Naive thymus-derived CD4-positive, alpha-beta T cell (primary cell): ENCODE results near the gene SULT4A1. TPM values are rescaled to one million over a fixed set of nuclear protein-coding genes. Genes with fewer than 3 reads are reported as not detected.
A peak's percentile ranks its signal among the peaks of the same experiment; 100 is the strongest.

ENCODE experiments used
- ATAC-seq: fragments of 150-1000 bp; cut with Tn5 transposase; 2 replicates; pipeline ENCODE4 v1.10.0; 2021; ENCODE audit warnings: mild to moderate bottlenecking, moderate library complexity
- CTCF ChIA-PET: fragments of 350-600 bp; sonication (Branson Sonifier 250); formaldehyde crosslinking; loops from one replicate; lab custom pipeline; 2021; ENCODE audit warnings: antibody characterized with exemption; lab: Charles Lee
- POLR2A ChIA-PET: fragments of 350-600 bp; sonication (Branson Sonifier 250); formaldehyde crosslinking; loops from one replicate; lab custom pipeline; 2021; ENCODE audit warnings: antibody characterized with exemption, inconsistent platforms; lab: Charles Lee
- DNase-seq, 9 donors: peaks; one replicate each; pipeline versions ENCODE4 v3.0.0 to v3.0.0-alpha.2; 2020 to 2022; ENCODE audit warnings: mixed read lengths in 1 of 9
- H3K27ac ChIP-seq: one replicate; pipeline ENCODE4 v1.7.0; 2013; ENCODE audit warnings: mild to moderate bottlenecking, low read depth, low read length, moderate library complexity
- H3K27me3 ChIP-seq, 2 donors: one replicate each; pipeline ENCODE4 v1.7.0; 2013; ENCODE audit warnings: low read length in 2 of 2, mild to moderate bottlenecking in 2 of 2, moderate library complexity in 2 of 2; ENCODE audit not compliant: control insufficient read depth in 2 of 2, insufficient read depth in 2 of 2
- H3K36me3 ChIP-seq, 3 experiments: 1 replicate in 2 of 3; 2 replicates in 1 of 3; pipeline ENCODE4 v1.7.0; 2013; ENCODE audit warnings: low read length in 3 of 3, mild to moderate bottlenecking in 3 of 3, moderate library complexity in 1 of 3; ENCODE audit not compliant: insufficient read depth in 3 of 3, control insufficient read depth in 2 of 3
- H3K4me1 ChIP-seq, 2 donors: one replicate each; pipeline ENCODE4 v1.7.0; 2013; ENCODE audit warnings: low read length in 2 of 2, mild to moderate bottlenecking in 2 of 2, moderate library complexity in 1 of 2; ENCODE audit not compliant: control insufficient read depth in 2 of 2, insufficient read depth in 2 of 2
- H3K4me3 ChIP-seq: 2 replicates; pipeline ENCODE4 v1.7.0; 2013; ENCODE audit warnings: mild to moderate bottlenecking, low read length
- H3K9me3 ChIP-seq, 3 experiments: 1 replicate in 2 of 3; 2 replicates in 1 of 3; pipeline ENCODE4 v1.7.0; 2013; ENCODE audit warnings: low read length in 3 of 3; ENCODE audit not compliant: control insufficient read depth in 2 of 3
- H3K27ac Mint-ChIP-seq, 9 donors: one replicate each; pipeline ENCODE4 v1.8.0; 2020 to 2022; ENCODE audit warnings: mixed read lengths in 9 of 9, mild to moderate bottlenecking in 8 of 9, moderate library complexity in 5 of 9, inconsistent platforms in 2 of 9
- H3K27me3 Mint-ChIP-seq, 5 donors: one replicate each; pipeline ENCODE4 v1.8.0; 2021 to 2022; ENCODE audit warnings: mixed read lengths in 5 of 5, mild to moderate bottlenecking in 1 of 5
- H3K36me3 Mint-ChIP-seq, 5 donors: one replicate each; pipeline ENCODE4 v1.8.0; 2020 to 2022; ENCODE audit warnings: mixed read lengths in 5 of 5, mild to moderate bottlenecking in 3 of 5, inconsistent platforms in 1 of 5
- H3K4me1 Mint-ChIP-seq, 7 donors: one replicate each; pipeline ENCODE4 v1.8.0; 2020 to 2022; ENCODE audit warnings: mixed read lengths in 7 of 7, mild to moderate bottlenecking in 3 of 7, inconsistent platforms in 1 of 7
- H3K4me3 Mint-ChIP-seq, 10 donors: one replicate each; pipeline ENCODE4 v1.8.0; 2020 to 2022; ENCODE audit warnings: mild to moderate bottlenecking in 10 of 10, mixed read lengths in 10 of 10, moderate library complexity in 6 of 10, inconsistent platforms in 2 of 10
- H3K9me3 Mint-ChIP-seq, 11 donors: one replicate each; pipeline ENCODE4 v1.8.0; 2020 to 2022; ENCODE audit warnings: mixed read lengths in 11 of 11, mild to moderate bottlenecking in 4 of 11, inconsistent platforms in 1 of 11, moderate library complexity in 1 of 11
- intact Hi-C, 2 donors: fragments of 100-400 bp; cut with micrococcal nuclease; formaldehyde crosslinking; loops; one replicate each; pipeline ENCODE4 v1.15.1; 2023
- polyA plus RNA-seq, 2 donors: library from polyadenylated mRNA; unstranded; fragments of 300-500 nt; fragmentation: Illumina TruSeq; gene quantifications; one replicate each; pipeline ENCODE4 v1.2.3, GENCODE V29; 2021
- total RNA-seq, 6 experiments: library from RNA in 5 of 6; stranded (reverse) in 5 of 6; gene quantifications; 1 replicate in 5 of 6; 2 replicates in 1 of 6; pipeline ENCODE4 v1.2.3 and lab custom pipeline; 2021 to 2026

SULT4A1 gene
- total and polyA plus RNA-seq, 7 experiments from 2014 or later: not detected

GRCh38 chr22:43817402-43817801, 44.9 kb downstream of the SULT4A1 start:
- intact Hi-C loops: loop anchor here (10.0 kb wide), 3 partner anchors 107 to 847 kb away; partner anchors contain the start of genes PARVG (in 1 of the 2) and PNPLA3 (in 1 of the 2)
- ChIA-PET CTCF (no interaction called here), POLR2A (no interaction called here)
- peaks cover 0 to under 1% (median 0%) of the 10 kb centered on the region in 3 experiments for H3K36me3 ChIP-seq
- Mint-ChIP-seq H3K27me3 (peaks cover 0 to 20% (median 7%) of the 10 kb centered on the region in 5 donors), H3K4me3 (no peak overlapping the region), H3K4me1 (peaks cover 13 to 21% (median 19%) of the 10 kb centered on the region in 7 donors), H3K9me3 (no peaks in the 10 kb centered on the region), H3K36me3 (peaks cover 0 to 9% (median 4%) of the 10 kb centered on the region in 5 donors), H3K27ac (no peak overlapping the region)
- no peak for DNase-seq
- H3K27ac ChIP-seq: no peak overlapping the region
- H3K9me3 ChIP-seq: no peaks in the 10 kb centered on the region
- ATAC-seq: no peak
- H3K4me3 ChIP-seq: no peak overlapping the region
- no peaks in the 10 kb centered on the region for H3K27me3 ChIP-seq
- peaks cover 4 to 10% of the 10 kb centered on the region in 2 donors for H3K4me1 ChIP-seq

- H3K9me3 Mint-ChIP-seq: peaks cover 0 to 4% (median 0%) of the 10 kb centered on the region in 11 donors
- peak overlapping the region in 9 of 10 donors; percentile 4 to 98 (median 30) for H3K4me3 Mint-ChIP-seq
- H3K36me3 Mint-ChIP-seq: peaks cover 0 to 9% (median 4%) of the 10 kb centered on the region in 5 donors
- POLR2A ChIA-PET: no interaction called here
- Histone ChIP-seq H3K36me3 (peaks cover 0 to 4% (median 0%) of the 10 kb centered on the region in 3 experiments), H3K4me3 (no peak overlapping the region), H3K27ac (no peak overlapping the region), H3K4me1 (peaks cover 7 to 10% of the 10 kb centered on the region in 2 donors), H3K27me3 (no peaks in the 10 kb centered on the region), H3K9me3 (no peaks in the 10 kb centered on the region)
- peak overlapping the region in 5 of 9 donors; percentile 4 to 70 (median 36) for H3K27ac Mint-ChIP-seq
- intact Hi-C loops: loop anchor here (5.0 to 10.0 kb wide), 4 partner anchors 111 to 851 kb away; partner anchors contain the start of genes PARVG (in 1 of the 2), PNPLA3 (in 1 of the 2) and TTLL12 (in 1 of the 2)
- H3K4me1 Mint-ChIP-seq: peaks cover 19 to 35% (median 31%) of the 10 kb centered on the region in 7 donors
- no peak for ATAC-seq
- H3K27me3 Mint-ChIP-seq: no peaks in the 10 kb centered on the region
- CTCF ChIA-PET: no interaction called here
- DNase-seq: no peak
Measured at GRCh38 chr22:43814264-43814663, 48.0 kb downstream of the SULT4A1 start.

- H3K4me3 Mint-ChIP-seq: peak overlapping the region; percentile 82 to 98 (median 94)
- Histone ChIP-seq H3K27me3 (no peaks in the 10 kb centered on the region), H3K9me3 (no peaks in the 10 kb centered on the region), H3K4me1 (peaks cover 7 to 10% of the 10 kb centered on the region in 2 donors), H3K4me3 (peak overlapping the region; percentile 93), H3K27ac (peak overlapping the region; percentile 82), H3K36me3 (peaks cover 0 to 4% (median 0%) of the 10 kb centered on the region in 3 experiments)
- intact Hi-C loops: loop anchor here (1.0 to 10.0 kb wide), 6 partner anchors 110 to 852 kb away; partner anchors contain the start of genes PNPLA3 (in 2 of the 2), PARVG (in 1 of the 2) and TTLL12 (in 1 of the 2)
- peaks cover 0 to 4% (median 0%) of the 10 kb centered on the region in 11 donors for H3K9me3 Mint-ChIP-seq
- no peak for ATAC-seq
- no peaks in the 10 kb centered on the region for H3K27me3 Mint-ChIP-seq
- peaks cover 0 to 9% (median 4%) of the 10 kb centered on the region in 5 donors for H3K36me3 Mint-ChIP-seq
- peaks cover 19 to 35% (median 31%) of the 10 kb centered on the region in 7 donors for H3K4me1 Mint-ChIP-seq
- peak overlapping the region; percentile 87 to 95 (median 92) for H3K27ac Mint-ChIP-seq
- DNase-seq: no peak
- ChIA-PET CTCF (no interaction called here), POLR2A (interaction anchor here (0.9 to 1.2 kb wide), 2 partner anchors 139 to 873 kb away, joined by 3 read pairs; no protein-coding TSS in a partner anchor)
Measured at GRCh38 chr22:43812890-43813289, 49.4 kb downstream of the SULT4A1 start.

- H3K4me3 Mint-ChIP-seq: peak within 1 kb of the TSS; percentile 82 to 98 (median 94)
- Histone ChIP-seq H3K4me1 (peaks cover 7 to 10% of the 10 kb centered on the region in 2 donors), H3K9me3 (no peaks in the 10 kb centered on the region), H3K27ac (peak within 1 kb of the TSS; percentile 82), H3K27me3 (no peaks in the 10 kb centered on the region), H3K4me3 (peak within 1 kb of the TSS; percentile 93), H3K36me3 (peaks cover 0 to 4% (median 0%) of the 10 kb centered on the region in 3 experiments)
- peaks cover 19 to 35% (median 31%) of the 10 kb centered on the region in 7 donors for H3K4me1 Mint-ChIP-seq
- ATAC-seq (peak; percentile 97), DNase-seq (peak; percentile 74 to 88 (median 86))
- peaks cover 0 to 4% (median 0%) of the 10 kb centered on the region in 11 donors for H3K9me3 Mint-ChIP-seq
- POLR2A ChIA-PET: interaction anchor here (0.9 to 1.2 kb wide), 2 partner anchors 139 to 874 kb away, joined by 3 read pairs; no protein-coding TSS in a partner anchor
- peaks cover 0 to 9% (median 4%) of the 10 kb centered on the region in 5 donors for H3K36me3 Mint-ChIP-seq
- H3K27ac Mint-ChIP-seq: peak within 1 kb of the TSS; percentile 87 to 95 (median 92)
- H3K27me3 Mint-ChIP-seq: peaks cover 0 to 2% (median 0%) of the 10 kb centered on the region in 5 donors
- CTCF ChIA-PET: no interaction called here
- intact Hi-C loops: loop anchor here (1.0 to 10.0 kb wide), 6 partner anchors 111 to 853 kb away; partner anchors contain the start of genes PNPLA3 (in 2 of the 2), PARVG (in 1 of the 2) and TTLL12 (in 1 of the 2)
Measured at GRCh38 chr22:43812149-43812842, 50.0 kb downstream of the SULT4A1 start, which contains the start of gene EFCAB6. TSS of gene EFCAB6 (minus strand) at chr22:43812305. CDS start at chr22:43782318, 29,987 bp downstream.

- Histone ChIP-seq H3K4me3 (peak overlapping the region; percentile 93), H3K36me3 (peaks cover 0 to 4% (median 0%) of the 10 kb centered on the region in 3 experiments), H3K27ac (peak overlapping the region; percentile 82), H3K9me3 (no peaks in the 10 kb centered on the region), H3K27me3 (no peaks in the 10 kb centered on the region), H3K4me1 (peaks cover 7 to 10% of the 10 kb centered on the region in 2 donors)
- Mint-ChIP-seq H3K4me3 (peak overlapping the region; percentile 82 to 98 (median 94)), H3K4me1 (peaks cover 19 to 35% (median 31%) of the 10 kb centered on the region in 7 donors), H3K27me3 (peaks cover 0 to 8% (median 0%) of the 10 kb centered on the region in 5 donors), H3K36me3 (peaks cover 0 to 9% (median 5%) of the 10 kb centered on the region in 5 donors), H3K9me3 (peaks cover 0 to 4% (median 0%) of the 10 kb centered on the region in 11 donors), H3K27ac (peak overlapping the region; percentile 87 to 95 (median 92))
- DNase-seq (peak in 2 of 9 donors; percentile 15 to 35), ATAC-seq (peak; percentile 32)
- CTCF ChIA-PET: no interaction called here
- intact Hi-C loops: loop anchor here (1.0 to 10.0 kb wide), 6 partner anchors 112 to 853 kb away; partner anchors contain the start of genes PNPLA3 (in 2 of the 2), PARVG (in 1 of the 2) and TTLL12 (in 1 of the 2)
- POLR2A ChIA-PET: no interaction called here
Measured at GRCh38 chr22:43811777-43812148, 50.5 kb downstream of the SULT4A1 start.

GRCh38 chr22:43802897-43803495, 59.3 kb downstream of the SULT4A1 start:
- Mint-ChIP-seq H3K27me3 (peaks cover 24 to 61% (median 29%) of the 10 kb centered on the region in 5 donors), H3K4me3 (no peak overlapping the region), H3K27ac (no peak overlapping the region), H3K4me1 (no peaks in the 10 kb centered on the region), H3K9me3 (peaks cover 0 to 32% (median 13%) of the 10 kb centered on the region in 11 donors), H3K36me3 (peaks cover 0 to 19% (median 5%) of the 10 kb centered on the region in 5 donors)
- H3K9me3 ChIP-seq: peaks cover 0 to 13% (median 0%) of the 10 kb centered on the region in 3 experiments
- no peak overlapping the region for H3K4me3 ChIP-seq
- no peaks in the 10 kb centered on the region for H3K36me3 ChIP-seq
- CTCF ChIA-PET: interaction anchor here (0.6 kb wide), 1 partner anchor 14 kb away, joined by 3 read pairs; no protein-coding TSS in a partner anchor
- DNase-seq (no peak), ATAC-seq (no peak)
- H3K27ac ChIP-seq: no peak overlapping the region
- H3K27me3 ChIP-seq: no peaks in the 10 kb centered on the region
- H3K4me1 ChIP-seq: no peaks in the 10 kb centered on the region
- intact Hi-C loops: no loop called here
- POLR2A ChIA-PET: no interaction called here
